GM18526 (cell line): ENCODE measurements around the gene SLC7A6.

Experiments
- POLR2A ChIP-seq: IDR thresholded peaks from 3 replicates; pipeline ENCODE4 v1.6.1; 2011; ENCODE audit not compliant: insufficient read length; ENCODE audit errors: extremely low read depth

Gene SLC7A6

GRCh38 chr16:68298312-68298711 lies 34.0 kb downstream of the SLC7A6 start:
- TF ChIP-seq POLR2A = no peak

- TF ChIP-seq POLR2A = no peak
These were observed 34.7 kb downstream of the SLC7A6 start for GRCh38 chr16:68298907-68299561.

GRCh38 chr16:68299571-68300453 lies 35.5 kb downstream of the SLC7A6 start:
- TF ChIP-seq POLR2A = no peak

DNA sequence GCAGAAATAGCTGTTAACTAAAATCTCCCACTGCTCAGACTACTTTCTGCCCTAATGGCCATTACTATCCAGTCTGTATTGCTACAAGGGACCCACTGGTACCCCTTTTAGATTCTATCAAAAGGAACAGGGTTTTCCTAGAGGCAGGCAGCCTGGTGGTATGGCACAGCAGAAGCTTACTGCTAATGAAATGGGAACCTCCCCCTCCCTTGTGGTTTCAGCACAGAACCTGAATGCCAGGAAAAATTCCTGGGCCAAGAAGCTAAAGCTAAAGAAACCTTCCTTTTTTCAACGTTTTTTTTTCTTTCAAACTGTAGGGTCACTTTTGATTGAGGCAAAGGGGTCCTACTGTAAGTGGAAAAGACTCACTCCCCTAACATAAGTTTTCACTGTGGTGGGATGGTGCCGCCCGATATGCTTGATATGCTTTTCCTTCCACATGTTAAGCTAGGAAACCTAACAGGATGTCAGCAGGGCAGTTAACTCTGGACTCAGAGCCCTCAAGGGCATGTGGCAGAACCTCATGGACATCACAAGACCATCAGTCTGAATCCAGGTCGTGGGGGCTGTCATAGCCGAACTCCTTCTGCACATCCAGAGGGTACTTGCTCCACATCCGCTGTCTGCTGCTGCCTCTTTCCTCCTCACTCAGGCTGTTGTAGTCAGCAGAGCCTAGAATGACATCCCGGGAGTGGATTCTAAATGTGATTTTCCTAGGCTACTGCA lies 36.6 kb downstream of the SLC7A6 start:
- no peak for TF ChIP-seq POLR2A

GRCh38 chr16:68306633-68307032 lies 42.3 kb downstream of the SLC7A6 start:
- no peak for TF ChIP-seq POLR2A

GRCh38 chr16:68309799-68310198 lies 45.5 kb downstream of the SLC7A6 start:
- TF ChIP-seq POLR2A = no peak

DNA sequence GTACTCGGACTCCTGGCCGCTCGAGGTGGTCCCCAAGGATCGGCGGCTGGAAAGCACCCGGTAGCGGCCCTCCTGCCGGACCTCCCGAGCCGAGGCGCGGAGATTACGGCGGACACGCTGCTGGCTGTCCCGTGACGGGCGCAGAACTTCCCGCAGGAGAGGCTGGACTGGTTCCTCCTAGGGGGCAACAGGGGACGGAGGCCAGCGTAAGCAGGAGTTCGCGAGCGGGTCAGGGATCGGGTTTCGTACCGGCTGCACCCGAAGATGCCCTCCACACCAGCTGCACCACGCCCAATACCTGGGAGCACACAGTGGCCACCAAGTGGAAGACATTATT lies 46.1 kb downstream of the SLC7A6 start:
- TF ChIP-seq POLR2A = no peak

- TF ChIP-seq POLR2A = peak; percentile 94
These were observed 46.6 kb downstream of the SLC7A6 start, which contains the start of the genes PRMT7 and SLC7A6OS for GRCh38 chr16:68310774-68311511. TSS of gene PRMT7 (plus strand) at chr16:68311019. CDS start at chr16:68315980, 4,961 bp downstream. TSS of gene SLC7A6OS (minus strand) at chr16:68310946. CDS start at chr16:68310926, 20 bp downstream.

GRCh38 chr16:68313116-68313515 lies 48.8 kb downstream of the SLC7A6 start:
- no peak for TF ChIP-seq POLR2A

GRCh38 chr16:68319185-68319908 lies 55.0 kb downstream of the SLC7A6 start:
- no peak for TF ChIP-seq POLR2A

- TF ChIP-seq POLR2A = no peak
These were observed 60.0 kb downstream of the SLC7A6 start for GRCh38 chr16:68324336-68324735.

DNA sequence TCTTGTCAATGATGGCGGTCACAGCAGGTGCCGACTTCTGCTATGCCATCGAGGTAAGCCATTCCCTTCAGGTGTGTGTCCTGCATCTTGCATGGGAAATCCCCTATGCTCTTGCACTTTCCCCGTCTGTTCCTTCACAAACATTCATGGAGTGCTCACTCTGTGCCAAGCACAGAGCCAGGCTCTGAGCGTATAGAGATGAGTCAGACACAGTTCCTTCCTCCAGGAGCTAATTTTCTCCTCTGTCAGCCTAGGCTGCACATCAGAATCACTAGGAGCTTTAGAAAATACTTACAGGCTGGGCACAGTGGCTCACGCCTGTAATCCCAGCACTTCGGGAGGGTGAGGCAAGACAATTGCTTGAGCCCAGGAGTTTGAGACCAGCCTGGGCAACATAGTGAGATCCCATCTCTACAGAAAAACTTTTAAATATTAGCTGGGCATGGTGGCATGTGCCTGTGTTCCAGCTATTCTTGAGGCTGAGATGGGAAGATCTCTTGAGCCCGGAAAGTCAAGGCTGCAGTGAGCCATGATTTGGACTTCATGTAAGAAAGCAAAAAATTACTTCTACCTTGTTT lies 60.5 kb downstream of the SLC7A6 start:
- no peak for TF ChIP-seq POLR2A

- no peak for TF ChIP-seq POLR2A
These were observed 64.0 kb downstream of the SLC7A6 start for GRCh38 chr16:68328151-68328859.
